GM12878 (cell line): ENCODE results near the gene GPR153. TPM values are rescaled to one million over a fixed set of nuclear protein-coding genes. Genes with fewer than 3 reads are reported as not detected.

Experiments
- ATAC-seq: fragments of 200-7000 bp; cut with Tn5 transposase; 3 replicates; pipeline ENCODE4 v1.9.1; 2020; ENCODE audit warnings: mild to moderate bottlenecking, moderate library complexity
- BruUV-seq: library from RNA; stranded (reverse); fragments of 400-500 nt; replicated peaks from 2 replicates; lab custom pipeline; 2021; lab: Mats Ljungman, UMichigan
- CTCF ChIA-PET: fragments of 300-600 bp; sonication (Branson Sonifier 250); formaldehyde crosslinking; extraction: SDS; loops from one replicate; lab custom pipeline; 2021; ENCODE audit warnings: inconsistent platforms; lab: Yijun Ruan, JAX
- POLR2A ChIA-PET: fragments of 350-600 bp; formaldehyde crosslinking; extraction: SDS; loops from one replicate; lab custom pipeline; 2021; ENCODE audit warnings: inconsistent platforms; lab: Charles Lee
- RAD21 ChIA-PET: fragments of 300-600 bp; sonication (Branson Sonifier 250); formaldehyde crosslinking; loops from one replicate; lab custom pipeline; 2023; ENCODE audit warnings: antibody characterized with exemption; ENCODE audit not compliant: unreplicated experiment; lab: Charles Lee
- SMC1A ChIA-PET: fragments of 300-600 bp; sonication (Branson Sonifier 250); formaldehyde crosslinking; loops from one replicate; lab custom pipeline; 2023; ENCODE audit not compliant: unreplicated experiment, uncharacterized antibody; lab: Charles Lee
- DNase-seq: peaks from one replicate; pipeline ENCODE4 v3.0.0-alpha.2; 2011; ENCODE audit warnings: low read depth, low spot score
- FAIRE-seq: peaks from 3 replicates; lab custom pipeline; 2011; peaks lifted over from hg19 to GRCh38; lab: Jason Lieb, UNC
- H2AFZ ChIP-seq: 2 replicates; pipeline ENCODE4 v1.6.0; 2011; ENCODE audit warnings: low read depth, low read length, control low read depth; ENCODE audit not compliant: control insufficient read depth
- H3K27ac ChIP-seq: 2 replicates; pipeline ENCODE4 v1.5.1; 2011; ENCODE audit warnings: control low read depth; ENCODE audit not compliant: control insufficient read depth, insufficient read depth
- H3K27me3 ChIP-seq, 2 experiments: replicated peaks in 1 of 2; 2 replicates each; pipeline versions ENCODE4 v1.6.0 to v1.6.1; 2011; ENCODE audit warnings: low read length in 1 of 2; ENCODE audit not compliant: control insufficient read depth in 2 of 2, insufficient read depth in 2 of 2
- H3K36me3 ChIP-seq, 2 experiments: 2 replicates each; pipeline ENCODE4 v1.5.1; 2011; ENCODE audit warnings: low read length in 1 of 2; ENCODE audit not compliant: control insufficient read depth in 2 of 2, insufficient read depth in 2 of 2
- H3K4me1 ChIP-seq: 2 replicates; pipeline ENCODE4 v1.6.1; 2011; ENCODE audit warnings: mild to moderate bottlenecking, low read length, moderate library complexity, mixed read lengths; ENCODE audit not compliant: control insufficient read depth, insufficient read depth
- H3K4me2 ChIP-seq: 2 replicates; pipeline ENCODE4 v1.6.0; 2011; ENCODE audit warnings: control low read depth; ENCODE audit not compliant: control insufficient read depth, insufficient read depth
- H3K4me3 ChIP-seq: fragments of 200-600 bp; sonication (generic); 2 replicates; pipeline ENCODE4 v1.5.1; 2016
- H3K79me2 ChIP-seq: 2 replicates; pipeline ENCODE4 v1.6.0; 2011; ENCODE audit warnings: low read length; ENCODE audit not compliant: control insufficient read depth, insufficient read depth
- H3K9ac ChIP-seq: 2 replicates; pipeline ENCODE4 v1.8.0; 2011; ENCODE audit warnings: low read length, control low read depth, mixed read lengths; ENCODE audit not compliant: control insufficient read depth, insufficient read depth
- H3K9me3 ChIP-seq: replicated peaks from 3 replicates; pipeline ENCODE4 v1.5.1; 2011; ENCODE audit warnings: mild to moderate bottlenecking, low read length; ENCODE audit not compliant: control insufficient read depth, insufficient read depth
- H4K20me1 ChIP-seq: 2 replicates; pipeline ENCODE4 v1.6.0; 2011; ENCODE audit not compliant: control insufficient read depth, insufficient read depth
- ATF3 ChIP-seq: IDR thresholded peaks from 2 replicates; pipeline ENCODE4 v1.6.1; 2011; ENCODE audit warnings: low read depth, mild to moderate bottlenecking, low read length, moderate library complexity, borderline replicate concordance; ENCODE audit errors: extremely low read depth
- BCL11A ChIP-seq: IDR thresholded peaks from 2 replicates; pipeline ENCODE4 v1.6.1; 2011; ENCODE audit warnings: low read depth, low read length
- BMI1 ChIP-seq: fragments of 450-650 bp; IDR thresholded peaks from 2 replicates; pipeline ENCODE4 v1.6.1; 2016; ENCODE audit warnings: mild to moderate bottlenecking, moderate library complexity, borderline replicate concordance
- NFYA ChIP-seq: IDR thresholded peaks from 2 replicates; pipeline ENCODE4 v1.6.1; 2011; ENCODE audit warnings: low read depth, mild to moderate bottlenecking, low read length, improper control_type of control experiment, borderline replicate concordance
- ZNF274 ChIP-seq: IDR thresholded peaks from one replicate; pipeline ENCODE4 v1.8.0; 2011; ENCODE audit not compliant: insufficient read length, insufficient read depth
- WGBS: methylation state at CpG from one replicate; pipeline ENCODE4 v1.1.6; 2016; ENCODE audit warnings: low lambda C conversion rate; ENCODE audit not compliant: insufficient replicate concordance, insufficient coverage; ENCODE audit errors: missing lambda C conversion rate; 5-methylcytosine and 5-hydroxymethylcytosine counted together
- in situ Hi-C: fragments of 300-500 bp; cut with MboI; formaldehyde crosslinking; loops from 9 replicates; pipeline ENCODE4 v1.14.3; 2018; ENCODE audit warnings: mixed read lengths
- intact Hi-C: fragments of 100-400 bp; cut with micrococcal nuclease; formaldehyde crosslinking; loops from one replicate; pipeline ENCODE4 v1.14.2; 2022; ENCODE audit not compliant: unreplicated experiment
- polyA plus RNA-seq, 11 experiments: library from polyadenylated mRNA; depleted of rRNA in 4 of 11; unstranded in 6 of 11; stranded (reverse) in 5 of 11; fragments of >200 nt; fragmentation: Nextera tagmentation in 4 of 11; fragmentation: Illumina TruSeq in 1 of 11; extraction: Ambion mirVana in 4 of 11; extraction: Trizol in 1 of 11; gene quantifications; 1 replicate in 1 of 11; 2 replicates in 10 of 11; pipeline versions ENCODE4 v1.2.1 to v1.2.3, GENCODE V29; 2011 to 2016; ENCODE audit warnings: inconsistent platforms in 2 of 11, missing spikeins in 2 of 11, low read depth in 1 of 11
- total RNA-seq, 4 experiments: library from RNA; depleted of rRNA in 3 of 4; stranded (reverse); fragments of >200 nt in 3 of 4; fragmentation: Illumina TruSeq in 1 of 4; extraction: Trizol in 1 of 4; gene quantifications; 2 replicates each; pipeline versions ENCODE4 v1.2.1 to v1.2.3, GENCODE V29; 2013 to 2021

The GPR153 gene
- total and polyA plus RNA-seq, 10 of the 15 experiments (the other 5 are each of a cell fraction or from before 2014, with no cell fraction given), result 0.04 to 2.2 (median 0.54) TPM

GRCh38 chr1:6275826-6276782 is 15.2 kb upstream of the GPR153 start:
- no peak for TF ChIP-seq BCL11A
- no peak for DNase-seq
- no TSS peak for BruUV-seq
- Histone ChIP-seq H3K9me3 (no peaks in the 10 kb centered on the region), H4K20me1 (no peaks in the 10 kb centered on the region), H3K36me3 (peaks cover 0 to 9% of the 10 kb centered on the region in 2 experiments; a peak in 2 of 4 replicates), H3K9ac (no peak overlapping the region), H3K27me3 (no peaks in the 10 kb centered on the region), H3K79me2 (no peaks in the 10 kb centered on the region), H3K4me3 (no peak overlapping the region), H3K4me1 (no peaks in the 10 kb centered on the region), H3K27ac (no peak overlapping the region), H2AFZ (no peak overlapping the region), H3K4me2 (no peak overlapping the region)
- no peak for FAIRE-seq
- no peak for ATAC-seq
- in situ Hi-C loops, result no loop called here
- ChIA-PET SMC1A (no interaction called here), CTCF (no interaction called here), RAD21 (no interaction called here), POLR2A (no interaction called here)
- intact Hi-C loops, result no loop called here
- WGBS, result 83% methylated on average over 31 of the region's 35 CpGs

- WGBS, result 94% methylated on average over 16 of the region's 16 CpGs
- Histone ChIP-seq H3K9me3 (no peaks in the 10 kb centered on the region), H3K27ac (no peak overlapping the region), H3K27me3 (no peaks in the 10 kb centered on the region), H4K20me1 (no peaks in the 10 kb centered on the region; the same call in 1 of the 2 replicates), H2AFZ (no peak overlapping the region), H3K4me1 (no peaks in the 10 kb centered on the region), H3K79me2 (no peaks in the 10 kb centered on the region), H3K4me3 (no peak overlapping the region), H3K9ac (no peak overlapping the region), H3K36me3 (peaks cover 0 to 6% of the 10 kb centered on the region in 2 experiments; a peak in 2 of 4 replicates), H3K4me2 (no peak overlapping the region)
- RAD21 ChIA-PET, result interaction anchor here (0.6 kb wide), 1 partner anchor 23 kb away, joined by 4 read pairs; no protein-coding TSS in a partner anchor
- intact Hi-C loops, result no loop called here
- SMC1A ChIA-PET, result no interaction called here
- BruUV-seq, result no TSS peak
- in situ Hi-C loops, result no loop called here
- POLR2A ChIA-PET, result no interaction called here
- no peak for DNase-seq
- FAIRE-seq, result no peak
- ATAC-seq, result no peak
- CTCF ChIA-PET, result no interaction called here
- TF ChIP-seq BMI1, result no peak
- TF ChIP-seq ZNF274, result no peak
- no peak for TF ChIP-seq NFYA
- no peak for TF ChIP-seq ATF3
These were observed 13.8 kb upstream of the GPR153 start for GRCh38 chr1:6274622-6275139.
